ENCODE data around the gene COL16A1.
"Not testable (repeated sequence)": the region's sequence is repeated elsewhere in the genome, so short reads cannot be mapped to it uniquely, and the experiment has no call there.

The COL16A1 gene

DNA sequence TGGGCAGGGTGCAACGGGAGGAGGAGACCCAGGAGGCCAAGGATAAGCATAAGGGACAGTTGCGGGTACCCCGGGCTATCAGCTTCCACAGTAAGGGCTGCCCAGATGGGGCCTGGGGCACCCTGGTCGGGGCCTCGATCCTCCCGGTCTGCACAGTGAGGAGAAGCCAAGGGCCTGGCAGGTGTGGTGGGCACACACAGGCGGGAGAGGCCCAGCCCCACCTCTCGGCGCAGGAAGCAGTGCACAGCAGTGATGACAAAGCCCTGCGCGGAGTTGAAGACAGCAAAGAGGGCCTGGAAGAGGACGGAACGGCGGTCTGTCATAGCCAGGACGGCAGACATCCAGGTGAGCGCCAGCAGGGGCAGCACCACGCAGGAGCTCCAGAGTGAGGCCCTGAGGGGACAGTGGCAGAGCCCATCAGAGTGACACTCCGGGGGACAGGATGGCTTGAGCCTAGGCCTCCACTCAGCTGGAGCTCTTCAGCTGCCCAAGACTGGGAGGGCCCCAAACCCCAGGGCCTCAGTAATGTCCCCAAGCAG, 29.0 kb upstream of the COL16A1 start:
- no peak for DNase-seq

DNA sequence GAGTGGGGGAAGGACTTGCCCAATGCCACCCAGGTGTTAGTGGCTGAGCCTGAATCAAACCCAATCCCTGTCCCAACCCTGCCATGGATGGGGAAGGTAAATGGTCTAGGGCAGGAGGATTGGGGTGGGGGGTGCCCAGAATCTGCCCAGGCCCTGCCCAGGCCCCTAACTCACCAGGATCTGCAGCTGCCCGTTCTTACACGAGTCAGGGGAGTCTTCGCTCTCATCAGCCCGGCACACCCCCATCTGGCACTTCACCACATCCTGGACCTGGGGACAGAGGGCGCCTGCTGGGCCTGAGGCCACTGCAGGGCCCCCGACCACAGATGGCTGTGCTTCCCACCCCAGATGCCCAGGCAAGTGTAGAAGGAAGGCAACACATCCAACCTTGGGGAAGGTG, 28.5 kb upstream of the COL16A1 start:
- no peak for DNase-seq

DNA sequence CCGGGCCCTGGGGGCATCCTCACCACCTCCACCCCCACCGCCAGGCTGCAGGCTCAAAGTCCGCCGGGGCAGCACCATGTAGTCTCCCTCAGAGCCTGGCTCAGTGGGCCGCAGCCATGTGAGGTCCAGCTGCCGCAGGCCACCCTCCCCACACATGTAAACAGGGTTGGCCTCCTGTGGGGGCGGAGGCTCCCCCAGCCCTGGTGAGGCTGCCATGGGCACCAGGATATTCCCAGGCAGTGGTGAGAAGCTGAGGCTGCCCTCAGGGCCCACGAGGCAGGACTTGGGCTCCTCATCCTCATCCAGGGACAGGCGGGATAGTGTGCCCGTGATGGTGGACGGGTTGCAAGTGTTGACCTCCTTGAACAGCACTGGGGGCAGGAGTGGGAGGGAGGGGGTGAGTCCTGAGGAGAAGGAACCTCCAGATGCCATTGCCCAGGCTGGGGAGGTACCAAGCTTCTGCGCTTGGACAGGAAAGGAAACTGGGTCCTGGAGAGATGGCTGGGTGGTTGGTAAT, 27.3 kb upstream of the COL16A1 start:
- DNase-seq: no peak

DNA sequence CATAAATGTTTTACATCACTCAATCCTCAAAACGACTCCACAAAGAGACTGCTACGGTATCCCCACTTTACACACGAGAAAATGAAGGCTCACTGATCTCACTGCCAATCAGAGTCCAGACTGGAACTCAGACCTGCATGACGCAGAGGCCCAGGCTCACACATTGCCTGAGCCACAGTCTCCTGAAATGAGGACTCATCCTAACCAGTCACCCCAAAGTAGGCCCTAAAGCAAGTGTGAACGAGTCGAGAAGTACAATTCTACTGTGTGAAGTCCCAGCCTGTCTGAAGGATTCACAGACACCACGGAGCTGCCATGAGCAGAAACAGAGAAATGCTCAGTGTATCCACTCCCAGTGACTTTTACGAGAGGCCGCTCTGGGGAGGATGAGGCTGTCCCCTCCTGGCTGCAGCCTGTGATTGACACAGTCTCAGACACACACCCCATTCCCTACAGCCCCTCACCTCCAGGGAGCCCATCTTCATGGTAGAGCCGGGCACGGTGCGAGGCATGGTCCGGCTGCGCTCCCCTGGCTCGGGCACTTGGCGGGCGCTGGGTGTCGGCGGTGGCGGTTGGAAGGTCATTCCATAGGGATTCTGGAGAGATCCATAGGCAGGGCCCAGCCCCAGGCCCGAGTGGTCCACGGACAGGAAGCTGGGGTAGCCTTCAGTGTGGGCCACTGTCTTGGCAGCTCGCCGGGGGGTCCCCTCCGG, 26.7 kb upstream of the COL16A1 start:
- no peak for DNase-seq

DNA sequence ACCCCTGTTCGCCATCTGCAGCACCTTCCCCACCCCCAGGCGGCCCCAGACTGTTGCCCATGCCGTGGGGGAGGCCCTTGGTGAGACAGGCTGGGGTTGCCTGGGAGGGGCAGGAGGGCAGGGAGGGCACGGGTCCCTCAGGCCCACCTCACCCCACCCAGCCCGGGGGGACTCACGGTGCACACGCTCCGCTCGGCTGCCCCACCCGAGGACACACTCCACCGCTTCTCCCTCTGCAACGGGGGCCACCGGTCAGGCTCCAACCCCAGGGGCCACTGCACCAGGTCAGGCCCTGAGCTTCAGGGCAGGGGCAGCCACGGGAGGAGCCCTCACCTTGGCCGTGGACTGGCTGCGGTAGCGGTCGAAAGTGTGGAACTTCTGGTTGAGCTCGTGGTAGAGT, 24.0 kb upstream of the COL16A1 start:
- DNase-seq: no peak

DNA sequence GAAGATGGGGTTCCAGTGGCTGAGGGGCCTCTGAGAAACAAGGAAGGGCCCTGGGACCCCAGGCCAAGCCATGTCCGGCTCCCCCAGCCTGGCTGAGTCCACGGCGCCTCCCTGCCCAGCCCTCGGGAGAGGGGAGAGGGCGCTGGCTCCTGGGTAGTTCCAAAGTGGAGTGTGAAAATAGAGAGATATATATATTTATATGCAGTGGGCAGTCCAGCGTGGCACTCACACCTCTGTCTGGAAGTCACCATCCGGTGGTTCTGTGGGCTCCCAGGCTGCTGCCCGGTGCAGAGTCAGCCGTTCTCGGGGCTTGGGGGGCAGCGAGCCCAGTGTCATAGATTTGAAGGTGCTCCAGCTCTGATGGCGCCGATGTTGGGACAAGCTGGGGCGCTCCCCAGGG, 23.4 kb upstream of the COL16A1 start:
- no peak for DNase-seq

DNA sequence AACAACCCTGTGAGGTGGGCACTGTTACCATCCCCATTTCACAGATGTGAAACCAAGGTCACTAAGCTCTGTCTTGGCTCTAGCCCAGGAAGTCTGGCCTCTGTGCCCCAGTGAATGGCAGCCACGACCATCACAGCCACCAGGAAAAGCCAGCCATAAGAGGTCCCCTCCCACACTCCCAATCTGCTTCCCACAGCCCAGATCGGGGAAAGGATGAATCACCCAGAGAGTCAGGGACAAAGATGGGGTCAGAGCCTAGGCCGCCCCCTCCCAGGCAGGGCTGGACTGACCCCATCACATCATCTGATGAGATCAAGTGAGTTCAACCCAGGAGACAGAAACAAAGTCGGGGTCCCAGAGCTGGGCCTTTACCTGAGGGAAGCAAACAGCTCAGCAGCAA, 22.9 kb upstream of the COL16A1 start:
- no peak for DNase-seq

DNA sequence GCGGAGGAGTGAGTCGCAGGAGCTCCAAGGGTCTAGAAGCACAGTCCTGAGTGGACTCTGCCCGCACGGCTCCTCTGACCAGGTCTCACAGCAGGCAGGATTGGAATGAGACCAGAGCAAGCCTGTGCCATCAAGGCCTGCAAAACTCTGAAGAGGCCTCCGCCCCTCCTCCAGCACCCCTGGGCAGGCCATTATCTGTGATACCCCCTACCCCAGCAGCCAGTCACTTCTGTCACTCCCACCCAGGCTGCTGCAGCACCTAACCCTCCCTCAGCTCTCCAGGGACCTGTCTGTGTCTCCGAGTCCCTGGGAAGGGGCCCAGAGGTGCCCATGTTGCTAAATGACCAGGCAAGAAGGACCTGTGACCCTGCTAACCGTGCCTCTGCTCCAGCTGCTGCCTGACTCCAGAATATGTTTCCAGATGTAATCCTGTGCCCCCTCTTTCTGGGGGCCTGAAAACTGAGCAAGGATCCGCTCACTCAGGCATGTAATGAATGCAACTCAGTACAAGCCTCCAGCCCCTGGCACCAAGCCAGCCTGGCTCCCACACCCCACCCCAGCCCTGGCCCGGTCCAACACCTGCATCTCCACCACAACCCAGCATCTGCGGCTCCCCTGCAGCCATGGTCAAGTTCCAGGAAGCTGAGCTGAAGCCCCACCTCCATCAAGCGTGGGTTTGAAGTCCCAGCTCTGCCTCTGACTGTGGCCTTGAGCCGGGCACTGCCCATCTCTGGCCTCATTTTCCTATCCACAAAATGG, 22.1 kb upstream of the COL16A1 start:
- DNase-seq: no peak

DNA sequence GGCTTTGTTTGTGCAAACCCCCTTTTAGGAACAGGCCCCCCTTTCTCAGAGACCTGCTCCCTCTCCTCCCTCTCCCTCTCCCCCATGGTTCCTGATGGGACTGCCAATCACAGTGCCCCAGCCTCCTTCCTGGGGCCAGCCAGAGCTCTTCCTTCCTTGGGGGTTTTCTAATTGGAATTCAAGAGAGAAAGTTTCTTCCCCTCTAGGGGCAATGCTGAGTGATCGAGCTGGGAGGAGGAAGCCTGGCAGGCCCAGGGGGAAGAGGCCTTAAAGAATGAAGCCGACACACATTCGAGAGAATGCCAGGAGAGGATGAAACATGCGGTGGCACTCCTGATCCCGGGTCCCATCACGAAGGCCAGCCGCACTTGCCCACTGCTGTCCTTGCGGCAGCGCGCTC, 21.3 kb upstream of the COL16A1 start:
- no peak for DNase-seq

DNA sequence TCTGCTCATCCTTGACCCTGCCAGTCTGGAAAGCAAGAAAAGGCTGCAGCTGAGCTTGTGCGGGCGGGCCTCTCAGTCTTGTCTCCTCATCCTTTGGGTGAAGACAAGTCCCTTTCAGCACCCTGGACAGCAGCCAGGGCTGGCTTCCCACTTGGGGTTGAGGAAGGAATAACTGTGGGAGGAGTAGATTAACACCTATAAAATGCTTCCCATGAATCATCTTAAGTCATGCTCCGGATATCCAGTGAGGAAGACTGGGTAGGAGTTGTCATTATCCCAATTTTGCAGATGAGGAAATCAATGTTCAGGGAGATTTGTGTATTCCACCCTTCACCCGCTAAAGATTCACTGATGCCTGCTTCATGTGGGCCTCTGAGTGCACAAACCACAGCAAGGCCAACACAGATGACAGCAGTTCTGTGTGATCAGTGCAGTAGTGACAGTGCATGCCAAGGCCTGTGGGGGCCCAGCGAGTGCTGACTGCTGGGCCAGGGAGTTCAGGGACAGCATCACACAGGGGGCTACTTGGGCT, 20.1 kb upstream of the COL16A1 start:
- peak; percentile 75 for DNase-seq

DNA sequence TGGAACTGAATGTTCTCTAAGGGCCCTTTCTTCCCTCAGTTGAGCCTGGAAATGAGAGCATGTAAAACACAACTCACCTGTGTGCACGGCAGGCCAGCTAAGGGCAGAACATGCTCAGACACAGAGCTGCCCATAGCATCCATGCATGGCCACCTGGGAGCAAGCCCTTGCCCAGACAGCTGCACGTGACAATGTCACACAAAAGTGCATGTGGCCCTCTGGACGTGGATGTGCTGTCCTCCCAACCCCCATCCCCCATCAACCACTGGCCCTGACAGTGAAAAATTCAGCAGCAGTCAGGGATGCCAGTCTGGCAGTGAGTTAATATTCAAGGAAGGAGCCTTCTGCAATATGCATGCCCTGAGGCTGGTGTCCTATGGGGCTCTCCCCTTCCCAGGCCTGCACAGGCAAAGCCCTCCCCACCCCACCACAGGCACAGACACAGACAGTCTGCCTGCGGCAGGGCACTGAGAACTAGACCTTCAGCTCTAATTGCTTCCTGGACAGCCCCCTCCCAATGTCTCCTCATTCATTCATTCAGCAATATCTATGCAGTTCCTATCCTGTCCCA, 14.6 kb upstream of the COL16A1 start:
- no peak for DNase-seq

DNA sequence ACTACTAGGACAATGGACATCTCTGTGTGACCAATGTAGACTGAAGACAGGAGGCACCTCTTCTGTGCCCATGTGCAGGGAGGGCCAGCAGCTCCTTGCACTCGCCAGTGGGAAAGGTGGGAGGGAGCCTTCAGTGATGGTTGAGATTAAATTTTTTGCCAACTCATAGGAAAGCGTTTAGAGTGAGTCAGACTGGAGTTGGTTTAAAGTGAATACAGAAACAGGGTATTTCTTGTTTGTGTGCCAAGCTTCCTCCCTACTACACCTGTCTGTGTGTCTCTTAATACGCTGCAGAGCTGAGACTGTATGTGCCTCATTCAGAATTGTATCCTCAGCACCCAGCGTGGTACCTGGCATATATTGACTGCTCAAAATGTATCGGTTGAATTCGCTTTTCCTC, 13.5 kb upstream of the COL16A1 start:
- no peak for DNase-seq

DNA sequence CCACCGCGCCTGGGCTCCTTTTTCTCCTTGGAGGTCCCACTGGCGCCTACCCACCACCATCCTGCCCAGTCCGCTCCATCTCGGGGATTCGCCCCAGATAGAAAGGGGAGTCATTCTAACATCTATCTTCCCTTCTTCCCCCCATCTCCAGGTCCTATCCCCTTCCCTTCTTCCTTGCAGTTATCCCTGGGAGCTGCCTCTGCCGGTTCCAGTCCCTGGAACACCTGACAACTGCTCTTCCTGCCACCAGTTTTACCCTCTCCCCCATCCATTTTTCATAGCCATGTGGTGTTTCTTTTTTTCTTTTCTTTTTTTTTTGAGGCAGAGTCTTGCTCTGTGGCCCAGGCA, 12.0 kb upstream of the COL16A1 start:
- no peak for DNase-seq

DNA sequence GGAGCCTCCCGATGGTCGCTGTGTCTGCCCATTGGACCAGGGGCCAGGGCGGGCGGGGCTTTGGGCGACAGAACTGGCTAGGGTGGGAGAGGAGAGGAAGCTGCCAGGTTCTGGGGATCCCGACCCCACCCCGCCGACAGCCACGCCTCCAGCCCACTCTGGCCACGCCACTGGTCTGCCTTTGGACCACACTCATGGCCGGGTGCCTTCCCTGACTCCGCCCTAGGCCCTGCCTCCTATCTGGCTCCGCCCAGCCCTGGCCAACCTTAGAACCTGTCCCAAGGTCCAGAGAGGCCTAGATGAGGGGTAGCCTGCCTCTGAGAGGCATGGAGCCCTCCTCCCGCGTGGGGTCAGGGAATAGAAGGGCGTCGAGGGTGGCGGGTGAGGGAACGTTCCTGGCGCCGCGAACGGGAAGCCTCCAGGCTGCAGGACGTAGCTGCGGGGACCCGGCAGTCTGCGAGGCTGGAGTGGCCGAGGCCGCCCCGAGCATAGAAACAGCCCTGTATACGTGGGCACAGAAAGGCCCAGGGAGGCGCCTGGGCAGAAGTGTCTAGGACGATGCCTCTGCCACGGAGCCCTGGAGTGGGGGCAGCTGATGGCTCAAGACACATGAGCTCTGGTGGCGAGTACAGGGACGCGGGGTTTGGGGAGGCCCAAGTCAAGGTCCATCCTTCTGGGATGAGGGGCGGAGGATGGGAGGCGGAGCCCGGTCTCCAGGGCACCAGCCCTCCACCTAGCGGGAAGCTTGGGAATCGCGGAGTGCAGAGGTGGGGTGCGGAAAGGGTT, 11.5 kb upstream of the COL16A1 start:
- peak; percentile 67 for DNase-seq

DNA sequence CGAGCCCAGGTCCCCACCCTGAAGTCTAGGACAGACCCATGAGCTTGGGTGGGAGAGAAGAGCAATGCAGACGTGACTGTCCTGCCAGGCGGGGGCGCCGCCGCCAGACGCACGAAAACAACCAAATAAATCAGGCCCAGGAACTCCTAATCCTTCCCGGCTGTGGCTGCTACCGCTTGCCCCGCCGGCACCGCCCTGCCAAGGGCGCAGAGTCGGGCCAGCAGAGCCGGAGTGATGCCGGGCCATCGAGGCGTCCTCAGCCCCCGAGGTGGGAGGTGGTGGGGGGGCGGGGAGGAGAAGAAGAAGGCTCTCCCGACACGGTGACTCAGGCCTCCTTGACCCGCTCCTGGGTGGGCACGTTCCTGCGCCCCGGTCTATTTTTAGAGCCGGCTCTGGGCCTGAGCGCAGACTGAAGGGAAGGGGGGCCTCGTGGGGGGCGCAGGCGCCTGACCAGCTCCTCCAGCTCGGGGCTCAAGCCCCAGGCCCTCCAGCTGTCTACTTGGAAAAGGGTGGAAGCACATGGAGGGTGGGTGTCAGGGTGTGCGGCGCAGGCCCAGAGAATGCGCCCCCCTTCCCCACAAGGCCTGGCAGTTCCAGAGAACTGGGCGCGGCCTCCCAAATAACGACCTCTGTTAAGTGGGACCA, 10.7 kb upstream of the COL16A1 start:
- peak; percentile 48 for DNase-seq

DNA sequence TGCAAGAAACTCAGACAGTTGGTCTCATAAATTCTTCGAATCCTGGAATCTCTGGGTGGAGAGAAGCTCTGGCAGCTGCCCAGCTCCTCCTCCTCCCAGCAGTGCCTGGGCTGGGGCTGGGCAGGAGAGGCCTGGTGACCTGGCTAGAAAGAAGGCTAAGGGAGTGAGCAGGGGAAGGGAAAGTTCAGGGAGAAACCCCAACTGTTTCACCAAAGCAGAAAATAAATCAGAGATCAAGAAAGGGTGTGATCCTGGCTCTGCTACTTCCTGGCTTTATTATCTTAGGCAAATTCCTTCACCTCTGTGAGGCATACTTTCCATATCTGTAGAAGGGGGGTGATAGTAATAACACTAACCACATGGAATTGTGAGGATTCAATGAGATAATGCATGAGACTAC, 8.8 kb upstream of the COL16A1 start:
- no peak for DNase-seq

DNA sequence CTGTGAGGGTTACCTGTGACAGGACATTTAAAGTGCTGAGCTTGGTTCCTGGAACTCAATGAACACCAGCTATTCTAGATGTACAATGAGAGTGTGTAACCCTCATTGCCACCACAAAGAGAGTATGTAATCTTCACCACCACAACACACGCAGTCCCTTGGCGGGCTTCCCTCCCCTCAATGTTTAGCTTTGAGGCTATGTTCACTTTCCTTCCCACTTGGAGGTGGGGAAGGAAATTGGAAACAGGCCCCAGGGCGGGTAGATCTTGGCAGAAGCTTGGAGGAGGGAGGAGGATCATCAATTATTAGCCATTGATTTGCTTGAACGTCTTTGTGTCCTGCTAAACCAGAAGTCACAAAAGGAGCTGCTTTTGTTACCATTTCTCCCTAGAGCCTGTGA, 8.3 kb upstream of the COL16A1 start:
- DNase-seq: no peak

DNA sequence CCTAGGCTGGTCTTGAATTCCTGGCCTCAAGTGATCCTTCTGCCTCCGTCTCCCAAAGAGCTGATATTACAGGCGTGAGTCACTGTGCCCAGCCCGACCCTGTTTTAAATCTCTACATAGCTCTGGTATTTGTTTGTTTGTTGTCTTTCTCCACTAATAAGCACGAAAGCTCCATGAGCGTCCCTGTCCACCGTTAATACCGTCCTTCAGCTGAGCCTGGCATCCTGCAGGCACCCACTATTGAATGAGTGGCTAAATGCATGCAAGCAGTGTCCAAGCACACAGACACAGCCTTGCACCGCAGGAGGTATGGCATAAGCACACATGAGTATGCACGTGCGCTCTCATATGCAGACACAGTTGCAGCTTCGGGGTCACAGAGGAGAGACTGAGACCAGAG, 4.5 kb upstream of the COL16A1 start:
- no peak for DNase-seq

DNA sequence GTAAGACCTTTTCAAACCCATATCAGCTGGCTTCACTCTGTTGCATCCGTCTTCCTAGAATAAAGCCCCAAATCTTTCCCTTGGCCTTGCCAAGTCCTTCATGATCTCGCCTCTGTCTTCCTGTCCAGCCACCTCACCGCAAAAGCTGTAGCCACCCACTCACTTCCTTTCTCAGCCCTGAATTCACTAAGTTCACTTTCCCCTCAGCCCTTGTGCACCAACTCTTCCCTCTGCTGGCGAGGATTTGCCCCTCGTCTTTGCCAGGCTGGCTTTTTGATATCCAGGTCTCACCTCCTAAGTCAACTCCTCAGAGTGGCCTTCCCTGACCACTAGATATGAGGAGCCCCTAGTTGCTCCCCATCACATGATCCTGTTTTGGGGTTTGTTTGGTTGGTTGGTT, 3.9 kb upstream of the COL16A1 start:
- no peak for DNase-seq

DNA sequence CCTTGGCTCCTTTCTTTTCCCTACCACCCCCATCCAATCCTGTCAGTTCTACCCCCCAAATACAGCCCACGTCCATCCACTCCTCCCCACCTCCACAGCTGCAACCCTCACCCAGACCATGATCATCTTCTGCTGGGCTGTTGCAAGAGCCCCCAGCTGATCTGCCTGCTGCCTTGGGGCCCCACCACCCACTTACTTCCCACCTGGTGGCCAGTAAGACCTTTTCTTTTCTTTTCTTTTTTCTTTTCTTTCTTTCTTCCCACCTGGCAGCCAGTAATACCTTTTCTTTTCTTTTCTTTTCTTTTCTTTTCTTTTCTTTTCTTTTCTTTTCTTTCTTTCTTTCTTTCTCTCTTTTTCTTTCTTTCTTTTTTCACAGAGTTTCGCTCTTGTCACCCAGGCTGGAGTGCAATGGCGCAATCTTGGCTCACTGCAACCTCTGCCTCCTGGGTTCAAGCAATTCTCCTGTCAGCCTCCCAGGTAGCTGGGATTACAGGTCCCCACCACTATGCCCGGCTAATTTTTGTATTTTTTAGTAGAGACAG, 3.3 kb upstream of the COL16A1 start:
- DNase-seq: not testable (repeated sequence)

DNA sequence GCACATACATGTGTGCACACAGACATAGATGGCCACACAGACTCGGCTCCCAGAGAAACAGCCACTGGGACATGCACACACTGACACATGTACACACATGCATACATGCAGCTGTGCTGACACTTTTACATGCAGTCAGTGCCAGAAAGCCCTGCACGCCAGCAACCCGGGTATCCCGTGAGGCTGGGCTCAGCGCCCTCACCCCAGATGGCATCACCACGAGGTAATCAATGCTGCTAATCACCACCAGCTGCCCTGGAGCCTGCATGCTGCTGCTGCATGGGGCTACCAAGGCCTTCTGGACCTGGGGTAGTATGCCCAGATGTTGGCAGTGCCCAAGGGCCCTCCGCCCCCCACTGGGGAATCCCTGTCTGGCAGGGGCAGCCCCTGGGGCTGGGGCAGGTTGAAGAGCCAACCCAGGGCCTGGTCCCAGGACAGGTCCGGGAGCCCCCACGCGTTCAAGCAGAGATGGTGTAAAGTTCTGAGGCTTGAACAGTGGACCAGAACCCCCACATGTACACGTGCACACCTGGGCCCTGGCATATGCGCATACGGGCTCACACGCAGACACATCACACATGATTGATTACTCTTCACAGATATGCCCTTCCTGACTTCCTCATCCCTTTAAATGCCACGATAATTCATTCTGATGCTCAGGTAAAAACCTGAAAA, 2.7 kb upstream of the COL16A1 start:
- DNase-seq: no peak
